K562 (cell line): ENCODE data around the gene CARM1.
"Not testable (repeated sequence)": the region's sequence is repeated elsewhere in the genome, so short reads cannot be mapped to it uniquely, and the experiment has no call there.

Experiments used
- CREB5 ChIP-seq: fragments of 250-450 bp; sonication (Bioruptor Pico); IDR thresholded peaks from 2 replicates; pipeline ENCODE4 v1.5.0; 2020; ENCODE audit warnings: mild to moderate bottlenecking
- CTCF ChIP-seq, 3 experiments: IDR thresholded peaks in 2 of 3; conservative IDR thresholded peaks in 1 of 3; 2 replicates each; pipeline ENCODE4 v1.5.1; 2011 to 2012; ENCODE audit warnings: low read length in 3 of 3, mild to moderate bottlenecking in 3 of 3, control low read depth in 2 of 3, improper control_type of control experiment in 1 of 3, inconsistent platforms in 1 of 3, low read depth in 1 of 3, mixed read lengths in 1 of 3, moderate library complexity in 1 of 3; ENCODE audit not compliant: insufficient read depth in 2 of 3
- EP300 ChIP-seq: IDR thresholded peaks from 2 replicates; pipeline ENCODE4 v1.6.1; 2012; ENCODE audit warnings: low read length, improper control_type of control experiment
- HCFC1 ChIP-seq: IDR thresholded peaks from 2 replicates; pipeline ENCODE4 v1.6.1; 2012; ENCODE audit warnings: low read depth, low read length, improper control_type of control experiment
- SETDB1 ChIP-seq: IDR thresholded peaks from one replicate; pipeline ENCODE4 v1.6.1; 2012; ENCODE audit warnings: low read length, control low read depth, inconsistent platforms
- YY1 ChIP-seq, 3 experiments: IDR thresholded peaks; 2 replicates each; pipeline ENCODE4 v1.6.1; 2011; ENCODE audit warnings: low read length in 2 of 3, mild to moderate bottlenecking in 2 of 3, moderate library complexity in 2 of 3, borderline replicate concordance in 1 of 3, control low read depth in 1 of 3, low read depth in 1 of 3; ENCODE audit not compliant: insufficient read depth in 3 of 3, insufficient replicate concordance in 2 of 3, control insufficient read depth in 1 of 3, insufficient read length in 1 of 3; ENCODE audit errors: extremely low read depth in 1 of 3
- ZNF707 ChIP-seq: fragments of 250-450 bp; sonication (Bioruptor Pico); conservative IDR thresholded peaks from 2 replicates; pipeline ENCODE4 v1.8.0; 2022; ENCODE audit warnings: inconsistent platforms, mild to moderate bottlenecking, moderate library complexity
- TF ChIP-seq, protein P1 (sequence below): IDR thresholded peaks from 3 replicates; pipeline ENCODE4 v1.6.1; 2011; ENCODE audit warnings: borderline replicate concordance, mild to moderate bottlenecking, moderate library complexity; ENCODE audit not compliant: insufficient read length; ENCODE audit errors: extremely low read depth
- TF ChIP-seq, protein P2 (sequence below): fragments of 250-450 bp; sonication (Bioruptor Pico); IDR thresholded peaks from 2 replicates; pipeline ENCODE4 v1.8.0; 2021; ENCODE audit warnings: mild to moderate bottlenecking, moderate library complexity
- TF ChIP-seq, protein P3 (sequence below), 2 experiments: fragments of 450-650 bp; formaldehyde crosslinking in 1 of 2; IDR thresholded peaks; 2 replicates each; pipeline versions ENCODE4 v1.4.0 to v1.6.1; 2014 to 2020; ENCODE audit warnings: mild to moderate bottlenecking in 2 of 2, borderline replicate concordance in 1 of 2, low read depth in 1 of 2

- TF ChIP-seq, protein P1, sequence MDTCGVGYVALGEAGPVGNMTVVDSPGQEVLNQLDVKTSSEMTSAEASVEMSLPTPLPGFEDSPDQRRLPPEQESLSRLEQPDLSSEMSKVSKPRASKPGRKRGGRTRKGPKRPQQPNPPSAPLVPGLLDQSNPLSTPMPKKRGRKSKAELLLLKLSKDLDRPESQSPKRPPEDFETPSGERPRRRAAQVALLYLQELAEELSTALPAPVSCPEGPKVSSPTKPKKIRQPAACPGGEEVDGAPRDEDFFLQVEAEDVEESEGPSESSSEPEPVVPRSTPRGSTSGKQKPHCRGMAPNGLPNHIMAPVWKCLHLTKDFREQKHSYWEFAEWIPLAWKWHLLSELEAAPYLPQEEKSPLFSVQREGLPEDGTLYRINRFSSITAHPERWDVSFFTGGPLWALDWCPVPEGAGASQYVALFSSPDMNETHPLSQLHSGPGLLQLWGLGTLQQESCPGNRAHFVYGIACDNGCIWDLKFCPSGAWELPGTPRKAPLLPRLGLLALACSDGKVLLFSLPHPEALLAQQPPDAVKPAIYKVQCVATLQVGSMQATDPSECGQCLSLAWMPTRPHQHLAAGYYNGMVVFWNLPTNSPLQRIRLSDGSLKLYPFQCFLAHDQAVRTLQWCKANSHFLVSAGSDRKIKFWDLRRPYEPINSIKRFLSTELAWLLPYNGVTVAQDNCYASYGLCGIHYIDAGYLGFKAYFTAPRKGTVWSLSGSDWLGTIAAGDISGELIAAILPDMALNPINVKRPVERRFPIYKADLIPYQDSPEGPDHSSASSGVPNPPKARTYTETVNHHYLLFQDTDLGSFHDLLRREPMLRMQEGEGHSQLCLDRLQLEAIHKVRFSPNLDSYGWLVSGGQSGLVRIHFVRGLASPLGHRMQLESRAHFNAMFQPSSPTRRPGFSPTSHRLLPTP, result not testable (repeated sequence)
- TF ChIP-seq, protein P2, sequence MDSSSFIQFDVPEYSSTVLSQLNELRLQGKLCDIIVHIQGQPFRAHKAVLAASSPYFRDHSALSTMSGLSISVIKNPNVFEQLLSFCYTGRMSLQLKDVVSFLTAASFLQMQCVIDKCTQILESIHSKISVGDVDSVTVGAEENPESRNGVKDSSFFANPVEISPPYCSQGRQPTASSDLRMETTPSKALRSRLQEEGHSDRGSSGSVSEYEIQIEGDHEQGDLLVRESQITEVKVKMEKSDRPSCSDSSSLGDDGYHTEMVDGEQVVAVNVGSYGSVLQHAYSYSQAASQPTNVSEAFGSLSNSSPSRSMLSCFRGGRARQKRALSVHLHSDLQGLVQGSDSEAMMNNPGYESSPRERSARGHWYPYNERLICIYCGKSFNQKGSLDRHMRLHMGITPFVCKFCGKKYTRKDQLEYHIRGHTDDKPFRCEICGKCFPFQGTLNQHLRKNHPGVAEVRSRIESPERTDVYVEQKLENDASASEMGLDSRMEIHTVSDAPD, result not testable (repeated sequence)
- TF ChIP-seq CTCF (IDR thresholded peaks at IDR 0.05 in 2 of 3, conservative IDR thresholded peaks at IDR 0.05 in 1 of 3; ENCODE audit: insufficient read depth in 2 of 3, low read depth in 1 of 3, low read length in 3 of 3); EP300; YY1 (IDR thresholded peaks at IDR 0.05; ENCODE audit: borderline replicate concordance in 1 of 3, control insufficient read depth in 1 of 3, extremely low read depth in 1 of 3, insufficient read depth in 3 of 3, insufficient read length in 1 of 3, insufficient replicate concordance in 2 of 3, low read depth in 1 of 3, low read length in 2 of 3); ZNF707 (CRISPR knock-in tag); SETDB1; CREB5 (CRISPR knock-in tag); HCFC1: not testable (repeated sequence)
- TF ChIP-seq, protein P3, sequence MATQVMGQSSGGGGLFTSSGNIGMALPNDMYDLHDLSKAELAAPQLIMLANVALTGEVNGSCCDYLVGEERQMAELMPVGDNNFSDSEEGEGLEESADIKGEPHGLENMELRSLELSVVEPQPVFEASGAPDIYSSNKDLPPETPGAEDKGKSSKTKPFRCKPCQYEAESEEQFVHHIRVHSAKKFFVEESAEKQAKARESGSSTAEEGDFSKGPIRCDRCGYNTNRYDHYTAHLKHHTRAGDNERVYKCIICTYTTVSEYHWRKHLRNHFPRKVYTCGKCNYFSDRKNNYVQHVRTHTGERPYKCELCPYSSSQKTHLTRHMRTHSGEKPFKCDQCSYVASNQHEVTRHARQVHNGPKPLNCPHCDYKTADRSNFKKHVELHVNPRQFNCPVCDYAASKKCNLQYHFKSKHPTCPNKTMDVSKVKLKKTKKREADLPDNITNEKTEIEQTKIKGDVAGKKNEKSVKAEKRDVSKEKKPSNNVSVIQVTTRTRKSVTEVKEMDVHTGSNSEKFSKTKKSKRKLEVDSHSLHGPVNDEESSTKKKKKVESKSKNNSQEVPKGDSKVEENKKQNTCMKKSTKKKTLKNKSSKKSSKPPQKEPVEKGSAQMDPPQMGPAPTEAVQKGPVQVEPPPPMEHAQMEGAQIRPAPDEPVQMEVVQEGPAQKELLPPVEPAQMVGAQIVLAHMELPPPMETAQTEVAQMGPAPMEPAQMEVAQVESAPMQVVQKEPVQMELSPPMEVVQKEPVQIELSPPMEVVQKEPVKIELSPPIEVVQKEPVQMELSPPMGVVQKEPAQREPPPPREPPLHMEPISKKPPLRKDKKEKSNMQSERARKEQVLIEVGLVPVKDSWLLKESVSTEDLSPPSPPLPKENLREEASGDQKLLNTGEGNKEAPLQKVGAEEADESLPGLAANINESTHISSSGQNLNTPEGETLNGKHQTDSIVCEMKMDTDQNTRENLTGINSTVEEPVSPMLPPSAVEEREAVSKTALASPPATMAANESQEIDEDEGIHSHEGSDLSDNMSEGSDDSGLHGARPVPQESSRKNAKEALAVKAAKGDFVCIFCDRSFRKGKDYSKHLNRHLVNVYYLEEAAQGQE (IDR thresholded peaks at IDR 0.05; ENCODE audit: borderline replicate concordance), result not testable (repeated sequence)
- TF ChIP-seq, protein P3 (CRISPR knock-in tag; IDR thresholded peaks at IDR 0.05; ENCODE audit: low read depth), result not testable (repeated sequence)
Measured at GRCh38 chr19:10856899-10857298, 14.5 kb upstream of the CARM1 start.
